ENCODE data around the gene FHIT. TPM values are rescaled to one million over a fixed set of nuclear protein-coding genes. Genes with fewer than 3 reads are reported as not detected.

FHIT gene
- total RNA-seq, 2 experiments from 2014 or later, result 86.0 to 90.6 TPM

- ChIA-PET CTCF (no interaction called here), POLR2A (no interaction called here)
- no peak for TF ChIP-seq CTCF (IDR thresholded peaks at IDR 0.05)
- no peaks in the 10 kb centered on the region for H3K36me3 ChIP-seq (ENCODE audit: insufficient read depth, low read length)
- peaks cover 34% of the 10 kb centered on the region for H3K4me1 Mint-ChIP-seq (ENCODE audit: low read depth)
- peaks cover 62% of the 10 kb centered on the region for H3K36me3 Mint-ChIP-seq (ENCODE audit: low read depth)
- intact Hi-C loops (cut with DNase I, micrococcal nuclease), result no loop called here
- H3K27ac Mint-ChIP-seq, result no peak overlapping the region
- peaks cover 3% of the 10 kb centered on the region for H3K9me3 Mint-ChIP-seq
- no peaks in the 10 kb centered on the region for H3K4me1 ChIP-seq (ENCODE audit: insufficient read depth, low read length)
- H3K27me3 ChIP-seq (ENCODE audit: control insufficient read depth in 1 of 2, insufficient read depth in 2 of 2, low read length in 2 of 2), result no peaks in the 10 kb centered on the region
- no peaks in the 10 kb centered on the region for H3K27me3 Mint-ChIP-seq
- H3K4me3 Mint-ChIP-seq, result no peak overlapping the region
- H3K4me3 ChIP-seq (ENCODE audit: low read length), result no peak overlapping the region
- no peaks in the 10 kb centered on the region for H3K9me3 ChIP-seq (ENCODE audit: control insufficient read depth in 1 of 2, insufficient read depth in 1 of 2, low read length in 2 of 2)
- ATAC-seq (ENCODE audit: poor library complexity) (no peak), DNase-seq (no peak)
- no peak overlapping the region for H3K27ac ChIP-seq (ENCODE audit: low read depth in 1 of 2, low read length in 2 of 2)
Measured at GRCh38 chr3:59818919-59819300, 1432.3 kb downstream of the FHIT start.

- ChIA-PET CTCF (interaction anchor here (0.6 kb wide), 1 partner anchor 51 kb away, joined by 4 read pairs; no protein-coding TSS in a partner anchor), POLR2A (no interaction called here)
- intact Hi-C loops (cut with DNase I, micrococcal nuclease), result no loop called here
- Mint-ChIP-seq H3K4me1 (ENCODE audit: low read depth) (peaks cover 28% of the 10 kb centered on the region), H3K27me3 (no peaks in the 10 kb centered on the region), H3K4me3 (no peak overlapping the region), H3K9me3 (peaks cover 3% of the 10 kb centered on the region), H3K27ac (no peak overlapping the region), H3K36me3 (ENCODE audit: low read depth) (peaks cover 59% of the 10 kb centered on the region)
- Histone ChIP-seq H3K4me3 (ENCODE audit: low read length) (no peak overlapping the region), H3K27me3 (ENCODE audit: control insufficient read depth in 1 of 2, insufficient read depth in 2 of 2, low read length in 2 of 2) (no peaks in the 10 kb centered on the region), H3K4me1 (ENCODE audit: insufficient read depth, low read length) (no peaks in the 10 kb centered on the region), H3K36me3 (ENCODE audit: insufficient read depth, low read length) (no peaks in the 10 kb centered on the region), H3K9me3 (ENCODE audit: control insufficient read depth in 1 of 2, insufficient read depth in 1 of 2, low read length in 2 of 2) (no peaks in the 10 kb centered on the region), H3K27ac (ENCODE audit: low read depth in 1 of 2, low read length in 2 of 2) (no peak overlapping the region)
- no peak for TF ChIP-seq CTCF (IDR thresholded peaks at IDR 0.05)
- ATAC-seq (ENCODE audit: poor library complexity) (no peak), DNase-seq (no peak)
Measured at GRCh38 chr3:59818033-59818918, 1433.0 kb downstream of the FHIT start.

DNA sequence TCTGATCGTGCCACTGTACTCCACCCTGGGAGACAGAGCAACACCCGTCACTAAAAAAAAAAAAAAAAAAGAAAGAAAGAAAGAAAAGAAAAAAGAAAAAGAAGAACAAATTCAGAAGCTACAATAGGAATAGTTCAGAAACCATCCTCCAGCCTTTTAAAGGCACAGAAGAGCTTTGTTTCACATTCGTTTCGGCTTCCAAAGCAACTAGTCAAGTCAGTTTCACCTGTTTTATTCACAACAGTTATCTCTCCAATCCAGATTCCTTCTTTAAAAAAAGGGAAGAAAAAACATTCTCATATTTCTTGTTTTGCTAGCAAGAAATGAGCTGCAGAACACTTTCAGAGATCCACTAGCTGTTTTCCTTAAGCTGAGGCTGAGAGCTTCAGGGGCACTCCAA lies 1433.7 kb downstream of the FHIT start:
- H3K27me3 Mint-ChIP-seq, result no peaks in the 10 kb centered on the region
- no peak overlapping the region for H3K27ac Mint-ChIP-seq
- Histone ChIP-seq H3K27ac (ENCODE audit: low read depth in 1 of 2, low read length in 2 of 2) (no peak overlapping the region), H3K36me3 (ENCODE audit: insufficient read depth, low read length) (no peaks in the 10 kb centered on the region), H3K27me3 (ENCODE audit: control insufficient read depth in 1 of 2, insufficient read depth in 2 of 2, low read length in 2 of 2) (no peaks in the 10 kb centered on the region), H3K4me1 (ENCODE audit: insufficient read depth, low read length) (no peaks in the 10 kb centered on the region), H3K9me3 (ENCODE audit: control insufficient read depth in 1 of 2, insufficient read depth in 1 of 2, low read length in 2 of 2) (no peaks in the 10 kb centered on the region), H3K4me3 (ENCODE audit: low read length) (no peak overlapping the region)
- intact Hi-C loops (cut with DNase I, micrococcal nuclease), result no loop called here
- peaks cover 21% of the 10 kb centered on the region for H3K4me1 Mint-ChIP-seq (ENCODE audit: low read depth)
- no peaks in the 10 kb centered on the region for H3K9me3 Mint-ChIP-seq
- no peak overlapping the region for H3K4me3 Mint-ChIP-seq
- H3K36me3 Mint-ChIP-seq (ENCODE audit: low read depth), result peaks cover 51% of the 10 kb centered on the region
- TF ChIP-seq CTCF (IDR thresholded peaks at IDR 0.05), result no peak
- ATAC-seq (ENCODE audit: poor library complexity), result no peak
- CTCF ChIA-PET, result interaction anchor here (0.6 kb wide), 1 partner anchor 52 kb away, joined by 4 read pairs; no protein-coding TSS in a partner anchor
- POLR2A ChIA-PET, result no interaction called here
- no peak for DNase-seq

Data from CD4-positive, alpha-beta T cell (primary cell).